GM12891 (cell line): Measurements from ENCODE around the gene EGFLAM.

Experiments
- PAX5 ChIP-seq: IDR thresholded peaks from 2 replicates; pipeline ENCODE4 v1.6.1; 2011; ENCODE audit warnings: low read length, moderate library complexity, mild to moderate bottlenecking; ENCODE audit not compliant: insufficient read depth, severe bottlenecking
- POLR2AphosphoS5 ChIP-seq: IDR thresholded peaks from 2 replicates; pipeline ENCODE4 v1.6.1; 2011; ENCODE audit warnings: low read depth, low read length, control low read depth
- POU2F2 ChIP-seq: IDR thresholded peaks from 2 replicates; pipeline ENCODE4 v1.6.1; 2011; ENCODE audit warnings: low read depth, mild to moderate bottlenecking, control low read depth, low read length, moderate library complexity
- TAF1 ChIP-seq: IDR thresholded peaks from 2 replicates; pipeline ENCODE4 v1.6.1; 2011; ENCODE audit warnings: low read depth, low read length, control low read depth

DNA sequence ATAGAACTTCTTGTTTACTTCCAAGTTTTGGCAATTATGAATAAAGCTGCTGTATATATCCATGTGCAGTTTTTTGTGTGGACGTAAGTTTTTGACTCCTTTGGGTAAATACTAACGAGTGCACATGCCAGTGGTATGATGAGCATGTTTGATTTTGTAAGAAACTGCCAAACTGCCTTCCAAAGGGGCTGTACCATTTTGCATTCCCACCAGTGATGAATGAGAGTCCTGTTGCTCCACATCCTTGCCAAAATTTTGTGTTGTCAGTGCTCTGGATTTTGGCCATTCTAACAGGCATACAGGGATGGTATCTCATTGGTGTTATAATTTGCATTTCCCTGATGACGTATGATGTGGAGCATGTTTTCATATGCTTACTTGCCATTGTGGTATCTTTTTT lies 73.5 kb downstream of the EGFLAM start:
- TF ChIP-seq POLR2AphosphoS5 (no peak), TAF1 (no peak), POU2F2 (no peak), PAX5 (no peak)
